Thoracic aorta (tissue), 2 donors: ENCODE data around the gene PARD3. TPM values are rescaled to one million over a fixed set of nuclear protein-coding genes. Genes with fewer than 3 reads are reported as not detected.

Experiments used
- ATAC-seq: fragments of 150-250 bp; one replicate; pipeline ENCODE4 v1.8.0; 2017; ENCODE audit warnings: low read depth; ENCODE audit not compliant: insufficient number of reproducible peaks, low FRiP score
- DNase-seq: peaks from one replicate; pipeline ENCODE4 v3.0.0-alpha.2; 2020; ENCODE audit warnings: low spot score
- H3K27ac ChIP-seq, 2 donors: fragments of 200-600 bp; sonication (generic); 1 replicate in 1 of 2; 2 replicates in 1 of 2; pipeline ENCODE4 v1.5.1; 2016; ENCODE audit warnings: mild to moderate bottlenecking in 2 of 2, moderate library complexity in 2 of 2
- H3K27me3 ChIP-seq: fragments of 200-600 bp; sonication (generic); replicated peaks from 2 replicates; pipeline ENCODE4 v1.6.0; 2016; ENCODE audit warnings: mild to moderate bottlenecking; ENCODE audit not compliant: insufficient read depth
- H3K36me3 ChIP-seq: fragments of 200-600 bp; sonication (generic); one replicate; pipeline ENCODE4 v1.5.1; 2016
- H3K4me1 ChIP-seq, 2 donors: fragments of 200-600 bp; sonication (generic); 1 replicate in 1 of 2; 2 replicates in 1 of 2; pipeline versions ENCODE4 v1.5.1 to v1.6.0; 2016; ENCODE audit warnings: low read depth in 2 of 2, mild to moderate bottlenecking in 1 of 2; ENCODE audit not compliant: control insufficient read depth in 1 of 2
- H3K4me3 ChIP-seq: fragments of 200-600 bp; sonication (generic); 2 replicates; pipeline ENCODE4 v1.5.1; 2016; ENCODE audit warnings: mild to moderate bottlenecking
- H3K9me3 ChIP-seq: fragments of 200-600 bp; sonication (generic); 2 replicates; pipeline ENCODE4 v1.5.1; 2016
- CTCF ChIP-seq: fragments of 200-600 bp; sonication (generic); IDR thresholded peaks from one replicate; pipeline ENCODE4 v1.5.1; 2019; ENCODE audit warnings: antibody characterized with exemption
- total RNA-seq, 2 donors: library from RNA; depleted of rRNA; stranded (reverse); fragments of >200 nt; gene quantifications; one replicate each; pipeline versions ENCODE4 v1.1.0 to v1.2.3, GENCODE V29; 2016

PARD3 gene
- total RNA-seq, 2 donors from 2014 or later: 16.7 to 34.5 TPM

GRCh38 chr10:34581801-34582532 is 233.1 kb downstream of the PARD3 start:
- H3K9me3 ChIP-seq: no peaks in the 10 kb centered on the region
- no peaks in the 10 kb centered on the region for H3K27me3 ChIP-seq
- peaks cover 10 to 25% of the 10 kb centered on the region in 2 donors for H3K4me1 ChIP-seq
- DNase-seq (no peak), ATAC-seq (no peak)
- no peak for TF ChIP-seq CTCF
- no peak overlapping the region for H3K4me3 ChIP-seq
- H3K27ac ChIP-seq: no peak overlapping the region
- H3K36me3 ChIP-seq: no peaks in the 10 kb centered on the region

- ATAC-seq (no peak), DNase-seq (no peak)
- no peaks in the 10 kb centered on the region for H3K9me3 ChIP-seq
- no peak overlapping the region for H3K4me3 ChIP-seq
- no peak for TF ChIP-seq CTCF
- H3K36me3 ChIP-seq: no peaks in the 10 kb centered on the region
- no peak overlapping the region for H3K27ac ChIP-seq
- no peaks in the 10 kb centered on the region for H3K27me3 ChIP-seq
- peaks cover 10 to 25% of the 10 kb centered on the region in 2 donors for H3K4me1 ChIP-seq
These were observed 234.5 kb downstream of the PARD3 start for GRCh38 chr10:34580643-34581042.

- peaks cover 10 to 25% of the 10 kb centered on the region in 2 donors for H3K4me1 ChIP-seq
- H3K4me3 ChIP-seq: no peak overlapping the region
- H3K9me3 ChIP-seq: no peaks in the 10 kb centered on the region
- no peaks in the 10 kb centered on the region for H3K36me3 ChIP-seq
- DNase-seq: no peak
- no peak for ATAC-seq
- H3K27me3 ChIP-seq: no peaks in the 10 kb centered on the region
- TF ChIP-seq CTCF: no peak
- H3K27ac ChIP-seq: no peak overlapping the region
These were observed 234.9 kb downstream of the PARD3 start for GRCh38 chr10:34580214-34580613.

- H3K9me3 ChIP-seq: no peaks in the 10 kb centered on the region
- DNase-seq: no peak
These were observed 236.6 kb downstream of the PARD3 start for GRCh38 chr10:34578468-34578867.

GRCh38 chr10:34576797-34577196 is 238.3 kb downstream of the PARD3 start:
- no peak for ATAC-seq
- H3K27ac ChIP-seq: no peak overlapping the region
- no peak overlapping the region for H3K4me3 ChIP-seq
- H3K36me3 ChIP-seq: no peaks in the 10 kb centered on the region
- H3K27me3 ChIP-seq: no peaks in the 10 kb centered on the region
- no peak for DNase-seq
- peaks cover 5% of the 10 kb centered on the region in 2 donors for H3K4me1 ChIP-seq
- no peak for TF ChIP-seq CTCF
- no peaks in the 10 kb centered on the region for H3K9me3 ChIP-seq

More at GRCh38 chr10:34578468-34578867, 236.6 kb downstream of the PARD3 start:
- Histone ChIP-seq H3K27ac (no peak overlapping the region), H3K36me3 (no peaks in the 10 kb centered on the region), H3K4me3 (no peak overlapping the region), H3K27me3 (no peaks in the 10 kb centered on the region), H3K4me1 (peaks cover 8 to 13% of the 10 kb centered on the region in 2 donors)
- TF ChIP-seq CTCF: no peak
- no peak for ATAC-seq
